Left cardiac atrium (tissue), 4 donors: Measurements from ENCODE around the gene MET. TPM values are rescaled to one million over a fixed set of nuclear protein-coding genes. Genes with fewer than 3 reads are reported as not detected.

Source experiments
- ATAC-seq, 2 donors: fragments of 200-7000 bp; cut with Tn5 transposase; one replicate each; pipeline ENCODE4 v1.9.1; 2020; ENCODE audit warnings: mild to moderate bottlenecking in 2 of 2, moderate library complexity in 2 of 2
- DNase-seq: peaks from one replicate; pipeline ENCODE4 v3.0.0-alpha.2; 2020
- intact Hi-C, 2 donors: fragments of 100-400 bp; cut with DNase I; formaldehyde crosslinking; loops; one replicate each; pipeline versions ENCODE4 v1.14.1 to v1.15.1; 2022 to 2023
- total RNA-seq, 2 donors: library from RNA; stranded (reverse); fragmentation: NEBNext Ultra II Directional; extraction: Animal tissue kit (Norgen Biotek cat#: 25700); gene quantifications; one replicate each; pipeline ENCODE4 v1.2.1, GENCODE V29; 2021
- donor health status: DM: no; HTN: yes; CAD: no.
- donor health status: DM: no; HTN: yes; CAD: no; lungs with severe emphysema.
- donor health status: DM: yes; HTN: yes; CAD: no.
- donor health status: Dilated cardiomyopathy.

MET gene
- total RNA-seq, 2 donors from 2014 or later, result 15.7 to 16.7 TPM

DNA sequence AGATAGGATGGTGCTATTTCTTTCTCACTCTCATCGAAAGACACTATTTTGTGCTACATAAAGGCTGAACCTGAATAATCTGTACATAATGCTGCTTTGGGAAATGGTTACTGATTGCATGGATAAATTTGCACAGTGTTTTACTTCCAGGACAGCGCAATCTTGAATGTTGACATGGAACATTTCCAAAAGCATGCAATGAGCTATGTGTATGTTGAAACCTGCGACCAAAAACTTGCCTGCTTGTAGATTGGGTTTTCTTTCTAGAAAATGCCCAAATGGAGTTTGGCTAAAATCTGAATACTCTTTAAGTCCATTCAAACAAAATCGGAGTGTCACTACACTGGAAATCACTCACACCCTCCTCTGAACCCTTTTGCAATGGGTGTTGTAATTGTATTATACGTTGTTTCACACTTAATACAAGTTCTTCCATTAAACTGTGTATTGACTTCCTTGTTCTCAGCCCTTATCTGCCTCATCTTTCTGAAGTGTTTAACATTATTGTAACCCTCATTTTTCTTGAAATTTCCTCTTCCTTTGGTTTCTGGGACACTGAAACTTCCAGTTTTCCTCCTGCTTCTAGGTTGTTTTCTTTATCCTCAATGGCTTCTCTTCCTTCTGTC is 116.7 kb downstream of the MET start:
- DNase-seq, result no peak
- intact Hi-C loops, result no loop called here
- ATAC-seq, result no peak

DNA sequence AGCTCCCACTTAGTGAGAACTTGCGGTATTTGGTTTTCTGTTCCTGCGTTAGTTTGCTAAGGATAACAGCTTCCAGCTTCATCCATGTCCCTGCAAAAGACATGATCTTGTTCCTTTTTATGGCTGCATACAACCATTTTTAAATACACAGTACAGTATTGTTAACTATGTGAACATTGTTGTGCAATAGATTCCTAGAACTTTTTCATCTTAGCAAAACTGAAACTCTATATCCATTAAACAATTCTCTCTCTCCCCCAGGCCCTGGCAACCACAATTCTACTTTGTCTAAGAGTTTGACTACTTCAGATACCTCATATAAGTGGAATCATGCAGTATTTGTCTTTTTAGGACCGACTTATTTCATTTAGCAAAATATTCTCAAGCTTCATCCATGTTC is 118.0 kb downstream of the MET start:
- intact Hi-C loops, result loop anchor here in 1 of 2 donors (10.0 kb wide), 1 partner anchor 55 kb away; no protein-coding TSS in a partner anchor
- DNase-seq, result no peak
- no peak for ATAC-seq

DNA sequence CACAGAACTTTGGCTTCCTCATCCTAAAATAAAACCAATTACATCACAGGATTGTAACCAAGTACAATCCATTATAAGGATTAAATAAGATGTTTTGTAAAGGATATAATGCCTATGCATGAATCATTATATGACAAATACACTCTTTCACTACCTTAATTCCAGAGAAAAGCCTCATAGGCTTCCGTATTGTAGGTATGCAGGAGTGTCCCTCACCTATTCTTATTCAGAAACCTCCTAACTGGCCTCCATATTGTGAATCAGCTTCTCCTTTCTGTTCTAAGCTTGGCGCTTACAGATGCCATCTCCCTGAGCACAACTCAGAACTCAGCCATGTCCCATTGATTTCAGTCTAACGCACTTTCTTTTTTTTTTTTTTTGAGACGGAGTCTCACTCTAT is 120.8 kb downstream of the MET start:
- no peak for ATAC-seq
- intact Hi-C loops, result loop anchor here in 1 of 2 donors (10.0 kb wide), 1 partner anchor 58 kb away; no protein-coding TSS in a partner anchor

DNA sequence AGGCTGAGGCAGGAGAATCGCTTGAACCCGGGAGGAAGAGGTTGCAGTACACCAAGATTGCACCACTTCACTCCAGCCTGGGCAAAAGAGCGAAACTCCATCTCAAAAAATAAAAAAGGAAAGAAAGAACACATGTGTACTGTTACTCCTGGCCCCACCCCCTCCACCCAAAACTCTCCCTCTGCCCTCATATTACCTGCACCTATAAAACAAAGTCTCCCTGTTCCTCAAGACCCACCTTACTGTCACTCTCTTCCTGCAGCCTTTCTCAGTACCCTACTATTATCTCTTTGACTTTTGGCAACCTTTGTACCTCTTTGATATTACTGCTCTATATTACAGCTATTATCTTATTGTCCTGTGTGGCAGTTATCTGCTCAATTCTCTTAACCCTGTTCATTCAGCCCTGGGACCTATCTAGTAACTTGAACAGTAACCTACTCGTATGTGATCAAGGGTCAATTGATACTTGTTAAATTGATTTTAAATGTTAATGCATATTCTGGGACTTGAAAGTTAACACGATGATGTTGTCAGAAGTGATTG is 121.9 kb downstream of the MET start:
- ATAC-seq, result no peak
- intact Hi-C loops, result loop anchor here in 1 of 2 donors (10.0 kb wide), 1 partner anchor 59 kb away; no protein-coding TSS in a partner anchor

More for the DNA sequence above, 120.8 kb downstream of the MET start:
- DNase-seq, result no peak

DNA sequence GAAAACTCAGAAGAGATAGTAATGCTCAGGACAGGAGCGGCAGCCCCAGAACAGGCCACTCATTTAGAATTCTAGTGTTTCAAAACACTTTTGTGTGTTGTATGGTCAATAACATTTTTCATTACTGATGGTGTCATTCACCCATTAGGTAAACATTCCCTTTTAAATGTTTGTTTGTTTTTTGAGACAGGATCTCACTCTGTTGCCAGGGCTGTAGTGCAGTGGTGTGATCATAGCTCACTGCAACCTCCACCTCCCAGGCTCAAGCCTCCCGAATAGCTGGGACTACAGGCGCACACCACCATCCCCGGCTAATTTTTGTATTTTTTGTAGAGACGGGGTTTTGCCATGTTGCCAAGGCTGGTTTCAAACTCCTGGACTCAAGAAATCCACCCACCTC is 124.5 kb downstream of the MET start:
- intact Hi-C loops, result loop anchor here in 1 of 2 donors (10.0 kb wide), 1 partner anchor 62 kb away; no protein-coding TSS in a partner anchor
- DNase-seq (no peak), ATAC-seq (no peak)

More for the DNA sequence above, 121.9 kb downstream of the MET start:
- DNase-seq, result no peak

DNA sequence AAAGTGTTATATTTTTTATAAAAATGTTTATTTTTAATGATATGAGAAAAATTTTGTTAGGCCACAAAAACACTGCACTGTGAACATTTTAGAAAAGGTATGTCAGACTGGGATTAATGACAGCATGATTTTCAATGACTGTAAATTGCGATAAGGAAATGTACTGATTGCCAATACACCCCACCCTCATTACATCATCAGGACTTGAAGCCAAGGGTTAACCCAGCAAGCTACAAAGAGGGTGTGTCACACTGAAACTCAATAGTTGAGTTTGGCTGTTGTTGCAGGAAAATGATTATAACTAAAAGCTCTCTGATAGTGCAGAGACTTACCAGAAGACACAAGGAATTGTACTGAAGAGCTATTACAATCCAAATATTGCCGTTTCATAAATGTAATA is 125.6 kb downstream of the MET start:
- DNase-seq, result no peak
- intact Hi-C loops, result loop anchor here in 1 of 2 donors (10.0 kb wide), 1 partner anchor 63 kb away; no protein-coding TSS in a partner anchor
- peak in 1 of 2 donors; percentile 52 for ATAC-seq

DNA sequence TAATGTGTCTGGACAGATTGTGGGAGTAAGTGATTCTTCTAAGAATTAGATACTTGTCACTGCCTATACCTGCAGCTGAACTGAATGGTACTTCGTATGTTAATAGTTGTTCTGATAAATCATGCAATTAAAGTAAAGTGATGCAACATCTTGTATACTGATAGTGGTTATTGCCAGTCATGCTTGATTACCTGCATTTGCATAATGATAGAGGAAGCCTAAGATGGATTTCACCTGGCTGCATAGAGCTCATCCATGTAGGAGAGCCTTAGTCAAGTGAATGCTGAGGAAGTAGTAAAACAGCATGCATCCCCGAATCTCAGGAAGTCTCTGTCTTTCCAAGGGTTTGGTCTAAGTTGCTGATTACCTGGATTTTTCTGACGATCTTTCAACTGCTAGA is 126.2 kb downstream of the MET start:
- ATAC-seq, result no peak
- intact Hi-C loops, result loop anchor here in 1 of 2 donors (10.0 kb wide), 1 partner anchor 63 kb away; no protein-coding TSS in a partner anchor
- no peak for DNase-seq

DNA sequence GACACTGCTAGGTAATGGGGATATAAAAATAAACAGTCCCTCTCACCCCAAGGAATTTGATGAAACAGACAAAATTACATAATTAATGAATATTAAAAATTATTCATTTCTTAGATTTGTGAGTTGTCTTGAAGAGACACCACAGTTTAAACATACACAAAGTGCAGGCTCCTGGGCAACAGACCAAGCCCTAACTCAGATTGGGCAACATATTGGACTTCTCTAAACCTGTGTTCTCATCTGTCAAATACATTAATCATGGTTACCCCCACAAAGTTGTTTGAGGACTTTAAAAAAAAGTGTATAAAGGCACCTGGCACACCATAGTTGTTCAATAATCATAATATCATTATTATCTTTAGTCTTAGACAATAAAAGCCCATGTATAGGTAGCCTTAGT is 127.9 kb downstream of the MET start:
- ATAC-seq, result peak in 1 of 2 donors; percentile 41
- intact Hi-C loops, result loop anchor here in 1 of 2 donors (10.0 kb wide), 3 partner anchors 65 to 545 kb away; partner anchors contain the start of gene MET

DNA sequence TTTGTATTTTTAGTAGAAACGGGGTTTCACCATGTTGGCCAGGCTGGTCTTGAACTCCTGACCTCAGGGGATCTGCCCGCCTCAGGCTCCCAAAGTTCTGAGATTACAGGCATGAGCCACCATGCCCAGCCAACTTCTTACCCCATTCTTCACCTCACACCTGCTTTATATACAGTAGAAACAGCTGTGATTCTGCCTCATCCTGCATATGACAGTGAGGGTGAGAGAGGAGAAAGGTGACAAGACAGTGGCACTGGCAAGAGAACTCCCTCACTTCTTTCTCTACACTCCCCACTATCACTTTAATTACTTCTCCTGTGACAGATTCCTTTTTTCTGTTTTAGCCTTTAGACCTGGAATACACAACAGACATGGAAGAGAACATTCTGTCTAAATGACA is 128.6 kb downstream of the MET start:
- DNase-seq (no peak), ATAC-seq (no peak)
- intact Hi-C loops, result loop anchor here in 1 of 2 donors (10.0 kb wide), 2 partner anchors 126 to 546 kb away; partner anchors contain the start of gene MET

More for the DNA sequence above, 127.9 kb downstream of the MET start:
- DNase-seq, result no peak

DNA sequence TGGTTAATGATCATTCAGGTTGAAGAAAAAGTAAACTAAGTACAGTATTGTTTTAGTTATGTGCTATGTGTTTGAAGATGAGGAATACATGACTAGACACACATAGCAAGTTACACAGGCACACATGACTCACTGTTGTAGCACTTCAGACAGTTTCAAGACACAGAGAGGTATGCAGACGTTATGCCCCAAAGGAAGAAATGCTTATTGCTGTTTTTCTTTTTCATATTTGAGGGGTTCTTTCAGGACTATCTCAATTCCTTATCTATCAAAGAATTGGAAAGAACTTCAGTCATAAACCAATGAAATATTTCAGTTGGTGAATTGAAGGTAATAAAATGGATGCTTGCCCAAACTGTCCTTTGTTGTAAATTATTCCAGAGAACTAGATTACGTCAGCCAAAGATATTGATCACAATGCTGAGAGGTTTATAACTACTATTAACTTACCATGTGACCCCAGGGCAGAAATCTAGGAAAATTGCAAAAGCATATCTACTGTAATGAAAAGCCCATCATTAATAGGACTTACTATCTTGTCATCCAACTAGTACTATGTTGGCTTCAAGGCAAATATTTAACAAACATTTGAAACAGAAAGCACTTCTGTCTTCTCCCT is 129.2 kb downstream of the MET start:
- ATAC-seq (peak in 1 of 2 donors; percentile 54), DNase-seq (no peak)
- intact Hi-C loops, result loop anchor here in 1 of 2 donors (10.0 kb wide), 2 partner anchors 126 to 546 kb away; partner anchors contain the start of gene MET

DNA sequence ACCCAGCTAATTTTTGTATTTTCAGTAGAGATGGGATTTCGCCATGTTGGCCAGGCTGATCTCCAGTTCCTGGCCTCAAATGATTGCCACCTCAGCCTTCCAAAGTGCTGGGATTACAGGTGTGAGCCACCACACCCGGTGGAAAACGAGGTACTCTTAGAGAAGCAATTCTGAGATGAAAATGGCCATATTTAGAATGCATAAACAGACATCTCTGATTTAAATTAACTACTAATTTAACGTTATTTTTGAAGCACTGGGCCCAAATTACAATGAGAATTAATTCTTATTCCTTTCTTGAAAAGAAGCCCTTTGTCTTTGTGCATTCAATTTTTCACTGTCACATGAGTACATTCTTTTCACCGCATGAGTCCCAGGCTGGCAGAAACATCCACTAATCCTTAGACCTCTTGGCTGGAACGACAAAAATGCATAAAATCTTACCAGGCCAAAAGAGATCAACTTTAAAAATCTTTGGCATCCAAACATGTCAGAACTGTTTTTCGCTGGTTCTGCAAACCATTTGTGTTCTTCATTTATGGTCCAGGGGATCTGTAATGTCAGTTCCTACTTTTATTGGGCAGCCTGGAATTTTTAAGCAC is 130.2 kb downstream of the MET start:
- DNase-seq, result no peak
- intact Hi-C loops, result loop anchor here in 1 of 2 donors (10.0 kb wide), 2 partner anchors 127 to 547 kb away; partner anchors contain the start of gene MET

DNA sequence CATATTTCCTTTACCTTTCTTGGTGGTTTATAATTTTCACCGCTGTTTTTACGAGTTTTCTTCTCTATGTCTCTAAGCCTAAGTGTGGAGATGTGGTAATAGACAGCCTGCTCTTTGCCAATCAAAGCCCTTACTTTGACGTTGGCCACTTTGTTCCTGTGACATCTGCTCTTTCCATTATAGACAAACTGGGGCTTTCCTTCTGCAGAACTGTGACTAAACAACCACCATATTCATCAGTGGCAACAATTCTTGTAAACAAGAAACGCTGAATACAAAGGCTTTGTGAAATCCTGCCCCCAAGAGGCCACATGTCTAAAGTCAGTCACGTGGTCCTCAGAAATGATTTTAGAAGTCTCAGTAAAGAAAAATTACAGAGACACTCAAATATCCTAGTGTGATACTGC is 130.8 kb downstream of the MET start:
- DNase-seq, result no peak
- intact Hi-C loops, result loop anchor here in 1 of 2 donors (10.0 kb wide), 2 partner anchors 128 to 548 kb away; partner anchors contain the start of gene MET
- ATAC-seq, result peak in 1 of 2 donors; percentile 29

More for the DNA sequence above, 130.2 kb downstream of the MET start:
- no peak for ATAC-seq

DNA sequence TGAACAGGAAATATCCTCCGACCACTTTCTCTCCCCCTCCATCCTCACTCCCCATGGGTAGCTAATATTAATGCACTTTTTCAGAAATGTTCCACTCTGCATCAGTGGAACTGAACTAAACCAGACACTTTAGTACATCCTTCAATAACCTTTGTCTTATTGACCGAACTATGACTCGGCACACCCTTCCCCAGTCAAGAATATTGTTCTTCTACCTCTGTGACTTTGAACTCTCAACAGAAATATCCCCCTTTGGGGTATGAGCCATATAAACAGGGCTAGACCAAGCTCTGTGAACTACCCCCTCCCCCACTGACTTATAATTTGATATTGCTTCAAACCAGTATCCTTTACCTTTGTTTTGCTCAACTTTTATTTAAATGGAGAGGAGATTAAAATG is 132.5 kb downstream of the MET start:
- DNase-seq (no peak), ATAC-seq (no peak)
- intact Hi-C loops, result loop anchor here in 1 of 2 donors (10.0 kb wide), 2 partner anchors 130 to 550 kb away; partner anchors contain the start of gene MET

DNA sequence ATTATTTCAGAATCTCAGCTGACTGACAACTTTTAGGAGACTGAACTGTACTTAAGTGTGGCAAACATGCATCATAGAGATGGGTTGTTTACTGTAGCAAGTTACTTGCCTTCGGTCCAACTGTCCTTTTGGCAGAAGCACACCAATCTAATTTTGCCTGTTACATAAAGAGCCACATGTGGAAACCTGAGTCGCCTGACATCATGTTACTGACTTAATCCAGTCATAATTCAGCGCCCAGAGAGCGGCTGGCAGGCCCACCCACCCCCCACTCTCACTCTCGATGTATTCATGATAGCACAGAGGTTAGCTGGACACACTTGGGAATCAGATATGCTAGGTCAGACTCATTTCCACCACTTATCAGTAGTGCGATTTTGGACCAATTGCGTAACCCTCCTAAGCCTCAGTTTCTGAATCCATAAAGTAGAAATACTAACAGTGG is 133.1 kb downstream of the MET start:
- no peak for DNase-seq
- peak; percentile 61 to 85 for ATAC-seq
- intact Hi-C loops, result loop anchor here (5.0 to 10.0 kb wide), 6 partner anchors 130 to 633 kb away; partner anchors contain the start of gene MET (in 2 of the 2)

DNA sequence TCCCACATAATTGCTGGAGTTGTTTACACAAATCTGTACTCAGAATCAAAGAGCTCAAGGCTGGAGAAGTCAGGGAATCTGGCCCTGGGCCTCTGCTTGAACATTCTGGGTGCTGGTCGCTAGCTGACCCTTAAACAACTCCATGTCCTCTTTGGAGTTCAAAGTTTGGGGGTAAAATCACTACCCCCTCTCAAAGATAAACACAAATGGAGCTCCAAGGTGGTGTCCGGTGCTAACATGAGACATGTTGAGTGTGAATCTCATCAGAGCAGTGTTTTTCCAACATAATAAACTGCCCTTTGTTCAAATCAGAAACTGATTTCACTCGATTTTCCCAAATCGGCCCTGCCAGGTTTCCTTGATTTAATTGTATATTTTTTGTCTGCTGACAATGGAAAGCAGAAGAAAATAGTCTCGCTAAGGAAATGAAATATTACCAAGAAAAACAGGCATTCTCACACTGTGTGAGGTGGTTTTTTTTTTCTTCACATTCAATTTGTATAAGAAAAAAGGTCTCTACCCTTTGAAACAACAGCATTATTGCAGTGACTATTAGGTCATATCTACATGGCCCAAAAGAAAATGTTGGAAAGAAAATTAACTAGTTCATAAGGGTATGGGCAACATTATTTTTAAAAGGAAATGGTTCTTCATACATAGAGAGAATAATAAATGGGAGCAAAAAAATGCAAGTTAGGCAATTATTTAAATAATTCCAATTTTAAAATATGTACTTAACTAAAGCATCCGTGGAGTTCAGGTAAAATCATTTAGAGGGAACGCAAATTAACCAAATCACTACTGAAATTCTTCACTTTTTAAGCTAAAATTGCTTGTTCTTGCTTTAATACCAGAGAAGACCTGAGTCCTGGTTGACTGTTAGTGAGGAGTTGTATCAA is 134.3 kb downstream of the MET start:
- ATAC-seq, result no peak
- DNase-seq, result no peak
- intact Hi-C loops, result loop anchor here (5.0 to 10.0 kb wide), 6 partner anchors 131 to 634 kb away; partner anchors contain the start of gene MET (in 2 of the 2)

DNA sequence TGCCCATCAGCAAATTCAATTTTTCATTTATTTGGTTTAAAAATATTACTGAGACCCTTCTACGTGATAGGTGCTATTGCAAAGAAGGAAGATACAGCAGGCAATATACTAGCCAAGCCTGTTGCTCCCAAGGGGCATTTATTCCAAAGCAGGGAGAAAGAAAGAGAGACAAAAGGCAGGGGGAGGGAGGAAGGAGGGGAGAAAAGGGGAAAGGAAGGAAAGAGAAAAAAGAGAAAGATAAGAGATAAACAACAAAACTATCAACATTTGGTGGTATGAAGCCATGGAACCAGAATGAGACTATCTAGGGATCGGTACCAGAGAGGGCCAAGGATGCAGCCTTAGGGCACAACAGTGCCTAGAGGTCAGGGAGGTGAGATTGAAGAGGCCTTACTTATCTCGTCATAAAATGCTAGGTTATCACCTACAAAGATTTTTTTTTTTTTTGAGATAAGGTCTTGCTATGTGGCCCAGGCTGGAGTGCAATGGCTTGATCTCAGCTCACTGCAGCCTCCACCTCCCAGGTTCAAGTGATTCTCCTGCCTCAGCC is 135.1 kb downstream of the MET start:
- ATAC-seq (no peak), DNase-seq (no peak)
- intact Hi-C loops, result loop anchor here (5.0 to 10.0 kb wide), 6 partner anchors 132 to 635 kb away; partner anchors contain the start of gene MET (in 2 of the 2)

DNA sequence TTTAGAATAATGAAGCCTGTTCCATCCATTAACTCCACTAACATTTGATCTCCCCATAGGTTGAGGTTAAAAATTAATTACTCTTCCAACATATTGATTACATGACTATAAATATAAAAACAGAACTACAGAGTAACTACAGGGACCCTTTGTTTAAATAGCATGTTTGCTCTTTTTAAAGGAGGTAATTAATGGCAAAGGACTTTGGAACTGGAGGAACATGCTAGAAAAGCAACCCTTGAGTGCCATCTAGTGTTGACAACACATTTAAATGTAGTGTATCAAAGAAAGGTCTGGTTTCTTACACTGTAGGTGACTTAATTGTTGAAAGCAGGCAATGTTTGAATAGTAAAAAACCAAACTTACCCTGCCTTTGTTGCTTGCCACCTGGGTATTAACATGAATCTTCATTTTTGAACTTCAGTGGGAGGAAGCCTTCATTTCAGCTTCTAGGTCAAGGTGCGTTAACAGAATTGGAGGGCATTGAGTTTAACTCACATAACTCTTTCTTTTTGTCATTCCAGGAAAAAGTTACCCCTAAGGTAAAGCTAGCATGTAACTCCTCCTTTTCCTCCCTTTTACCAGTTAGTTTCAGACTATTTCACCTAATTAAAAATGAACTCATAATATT is 137.8 kb downstream of the MET start:
- intact Hi-C loops, result loop anchor here (2.0 to 10.0 kb wide), 8 partner anchors 135 to 637 kb away; partner anchors contain the start of gene MET (in 2 of the 2)
- ATAC-seq, result peak; percentile 75 to 77
- DNase-seq, result no peak
